SK-N-MC (cell line): ENCODE results near the gene NR1H3.
"Not testable (repeated sequence)": the region's sequence is repeated elsewhere in the genome, so short reads cannot be mapped to it uniquely, and the experiment has no call there.

Experiments
- DNase-seq: peaks from one replicate; pipeline ENCODE4 v3.0.0-alpha.2; 2011; ENCODE audit warnings: low read depth, low spot score
- H3K27ac ChIP-seq: fragments of 200-600 bp; sonication (generic); 2 replicates; pipeline ENCODE4 v1.5.1; 2016; ENCODE audit warnings: mixed run types
- H3K36me3 ChIP-seq: fragments of 200-600 bp; sonication (generic); 2 replicates; pipeline ENCODE4 v1.6.1; 2017; ENCODE audit warnings: antibody characterized with exemption, low read length, mixed read lengths; ENCODE audit not compliant: insufficient read depth
- H3K4me3 ChIP-seq: fragments of 200-600 bp; sonication (generic); 2 replicates; pipeline ENCODE4 v1.5.1; 2016
- H3K9ac ChIP-seq: fragments of 200-600 bp; sonication (generic); 2 replicates; pipeline ENCODE4 v1.8.0; 2017; ENCODE audit warnings: mixed run types, mixed read lengths; ENCODE audit not compliant: insufficient read length
- H3K9me3 ChIP-seq: fragments of 200-600 bp; sonication (generic); 2 replicates; pipeline ENCODE4 v1.6.1; 2017; ENCODE audit warnings: low read depth, mild to moderate bottlenecking, antibody characterized with exemption, low read length, moderate library complexity, mixed read lengths
- EZH2 ChIP-seq: fragments of 200-600 bp; sonication (generic); IDR thresholded peaks from one replicate; pipeline ENCODE4 v1.6.1; 2017; ENCODE audit warnings: antibody characterized with exemption
- FOXP2 ChIP-seq: optimal IDR thresholded peaks from 2 replicates; pipeline ENCODE3; 2011; ENCODE audit warnings: mild to moderate bottlenecking, moderate library complexity; ENCODE audit not compliant: insufficient read depth; ENCODE audit errors: extremely low read length, control extremely low read depth
- POLR2AphosphoS5 ChIP-seq: IDR thresholded peaks from 2 replicates; pipeline ENCODE4 v1.6.1; 2012; ENCODE audit warnings: mild to moderate bottlenecking, low read depth, low read length, borderline replicate concordance

NR1H3 gene

GRCh38 chr11:47257517-47258316 is at the start of gene NR1H3:
Gene NR1H3 (plus strand): TSS chr11:47257996. CDS start chr11:47259217, 1,221 bp downstream.
- Histone ChIP-seq H3K9me3 (no peaks in the 10 kb centered on the region), H3K27ac (peak within 1 kb of the TSS; percentile 51), H3K9ac (peak within 1 kb of the TSS; percentile 60), H3K36me3 (no peaks in the 10 kb centered on the region), H3K4me3 (peak within 1 kb of the TSS; percentile 5; the same call in 1 of the 2 replicates)
- no peak for DNase-seq
- TF ChIP-seq POLR2AphosphoS5 (0 out of 2 replicates have a peak, but pooled peaks have one; percentile 5), FOXP2 (no peak)

GRCh38 chr11:47208008-47208552 is 49.7 kb upstream of the NR1H3 start:
- H3K9me3 ChIP-seq, H3K4me3 ChIP-seq, H3K27ac ChIP-seq, H3K9ac ChIP-seq, H3K36me3 ChIP-seq, DNase-seq: not testable (repeated sequence)

- Histone ChIP-seq H3K9me3 (no peaks in the 10 kb centered on the region), H3K27ac (no peak overlapping the region), H3K9ac (no peak overlapping the region), H3K4me3 (no peak overlapping the region), H3K36me3 (no peaks in the 10 kb centered on the region)
- no peak for TF ChIP-seq EZH2
- TF ChIP-seq FOXP2: no peak
- TF ChIP-seq POLR2AphosphoS5: no peak
- DNase-seq: no peak
Measured at GRCh38 chr11:47208628-47209027, 49.2 kb upstream of the NR1H3 start.

- no peak for DNase-seq
- Histone ChIP-seq H3K27ac (no peak overlapping the region), H3K9me3 (no peaks in the 10 kb centered on the region), H3K4me3 (no peak overlapping the region), H3K36me3 (no peaks in the 10 kb centered on the region), H3K9ac (no peak overlapping the region)
- TF ChIP-seq EZH2: no peak
- no peak for TF ChIP-seq POLR2AphosphoS5
- no peak for TF ChIP-seq FOXP2
Measured at GRCh38 chr11:47212938-47213337, 44.9 kb upstream of the NR1H3 start.

- Histone ChIP-seq H3K4me3 (peak overlapping the region; percentile 93; the same call in 1 of the 2 replicates), H3K9me3 (no peaks in the 10 kb centered on the region), H3K27ac (no peak overlapping the region), H3K36me3 (no peaks in the 10 kb centered on the region), H3K9ac (no peak overlapping the region)
- TF ChIP-seq EZH2 (no peak), POLR2AphosphoS5 (no peak), FOXP2 (no peak)
- no peak for DNase-seq
Measured at GRCh38 chr11:47213950-47214565, 43.7 kb upstream of the NR1H3 start.

- Histone ChIP-seq H3K27ac (peak overlapping the region; percentile 85; the same call in 1 of the 2 replicates), H3K9me3 (no peaks in the 10 kb centered on the region), H3K4me3 (peak overlapping the region; percentile 93), H3K9ac (peak overlapping the region; percentile 89), H3K36me3 (0 out of 2 replicates have a peak, but pooled peaks cover under 1% of the 10 kb centered on the region)
- TF ChIP-seq EZH2 (no peak), POLR2AphosphoS5 (no peak), FOXP2 (no peak)
- no peak for DNase-seq
Measured at GRCh38 chr11:47215366-47215910, 42.4 kb upstream of the NR1H3 start.

GRCh38 chr11:47216121-47216798 is 41.5 kb upstream of the NR1H3 start:
- peak overlapping the region; percentile 85; the same call in 1 of the 2 replicates for H3K27ac ChIP-seq
- DNase-seq: no peak
- H3K9me3 ChIP-seq: no peaks in the 10 kb centered on the region
- H3K36me3 ChIP-seq: 0 out of 2 replicates have a peak, but pooled peaks cover 3% of the 10 kb centered on the region
- H3K9ac ChIP-seq: peak overlapping the region; percentile 89
- TF ChIP-seq FOXP2: peak; percentile 16
- no peak for TF ChIP-seq EZH2
- TF ChIP-seq POLR2AphosphoS5: no peak
- peak overlapping the region; percentile 93 for H3K4me3 ChIP-seq

- H3K9ac ChIP-seq: peak overlapping the region; percentile 35
Measured at GRCh38 chr11:47220401-47220821, 37.4 kb upstream of the NR1H3 start.

More at GRCh38 chr11:47220401-47220821, 37.4 kb upstream of the NR1H3 start:
- TF ChIP-seq EZH2: no peak
- no peak for TF ChIP-seq FOXP2
- no peak for TF ChIP-seq POLR2AphosphoS5
- DNase-seq: no peak
- 0 out of 2 replicates have a peak, but pooled peaks cover 3% of the 10 kb centered on the region for H3K36me3 ChIP-seq
- no peaks in the 10 kb centered on the region for H3K9me3 ChIP-seq
- peak overlapping the region; percentile 14 for H3K27ac ChIP-seq
- no peak overlapping the region for H3K4me3 ChIP-seq
